AG04449 (cell line): Measurements from ENCODE around the gene LRRC8D.

Source experiments
- CTCF ChIA-PET: fragments of 350-600 bp; formaldehyde crosslinking; extraction: SDS; loops from one replicate; lab custom pipeline; 2021; ENCODE audit warnings: antibody characterized with exemption; lab: Yijun Ruan, JAX
- POLR2A ChIA-PET: fragments of 400-600, 350-600 bp; formaldehyde crosslinking; extraction: SDS; loops from one replicate; lab custom pipeline; 2020; ENCODE audit warnings: antibody characterized with exemption, inconsistent platforms; lab: Yijun Ruan, JAX
- DNase-seq: peaks from one replicate; pipeline ENCODE4 v3.0.0-alpha.2; 2010; ENCODE audit warnings: low read depth, low spot score
- H3K4me3 ChIP-seq: 2 replicates; pipeline ENCODE4 v1.5.1; 2011; ENCODE audit warnings: low read depth, mild to moderate bottlenecking, control low read depth, low read length
- TF ChIP-seq, protein P1 (sequence below): IDR thresholded peaks from one replicate; pipeline ENCODE4 v1.5.1; 2011; ENCODE audit warnings: mild to moderate bottlenecking, moderate library complexity, low read length, control low read depth, inconsistent platforms; ENCODE audit not compliant: insufficient read depth; ENCODE audit errors: missing control alignments

LRRC8D gene

DNA sequence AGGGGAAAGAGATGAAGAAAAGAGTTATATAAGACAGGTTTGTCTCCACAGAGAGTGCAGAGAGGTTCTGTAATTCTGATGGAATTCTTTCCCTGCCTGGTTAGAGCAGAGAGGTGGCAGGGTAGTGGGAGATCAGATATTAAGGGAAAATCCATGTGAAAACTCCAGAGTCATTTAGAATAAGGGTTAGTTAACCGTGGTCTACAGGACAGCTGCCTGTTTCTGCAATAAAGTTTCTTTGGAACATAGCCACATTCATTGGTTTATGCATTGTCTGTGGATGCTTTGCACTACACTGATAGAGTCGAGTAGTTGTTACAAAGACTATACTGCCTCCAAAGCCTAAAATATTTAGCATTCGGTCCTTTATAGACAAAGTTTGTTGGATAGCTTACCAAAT lies 55.6 kb downstream of the LRRC8D start:
- POLR2A ChIA-PET = no interaction called here
- DNase-seq = no peak
- H3K4me3 ChIP-seq = no peak overlapping the region
- TF ChIP-seq, protein P1, sequence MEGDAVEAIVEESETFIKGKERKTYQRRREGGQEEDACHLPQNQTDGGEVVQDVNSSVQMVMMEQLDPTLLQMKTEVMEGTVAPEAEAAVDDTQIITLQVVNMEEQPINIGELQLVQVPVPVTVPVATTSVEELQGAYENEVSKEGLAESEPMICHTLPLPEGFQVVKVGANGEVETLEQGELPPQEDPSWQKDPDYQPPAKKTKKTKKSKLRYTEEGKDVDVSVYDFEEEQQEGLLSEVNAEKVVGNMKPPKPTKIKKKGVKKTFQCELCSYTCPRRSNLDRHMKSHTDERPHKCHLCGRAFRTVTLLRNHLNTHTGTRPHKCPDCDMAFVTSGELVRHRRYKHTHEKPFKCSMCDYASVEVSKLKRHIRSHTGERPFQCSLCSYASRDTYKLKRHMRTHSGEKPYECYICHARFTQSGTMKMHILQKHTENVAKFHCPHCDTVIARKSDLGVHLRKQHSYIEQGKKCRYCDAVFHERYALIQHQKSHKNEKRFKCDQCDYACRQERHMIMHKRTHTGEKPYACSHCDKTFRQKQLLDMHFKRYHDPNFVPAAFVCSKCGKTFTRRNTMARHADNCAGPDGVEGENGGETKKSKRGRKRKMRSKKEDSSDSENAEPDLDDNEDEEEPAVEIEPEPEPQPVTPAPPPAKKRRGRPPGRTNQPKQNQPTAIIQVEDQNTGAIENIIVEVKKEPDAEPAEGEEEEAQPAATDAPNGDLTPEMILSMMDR = no peak
- CTCF ChIA-PET = interaction anchor here (1.2 to 1.7 kb wide), 2 partner anchors 12 to 33 kb away, joined by 3 to 5 read pairs; no protein-coding TSS in a partner anchor

DNA sequence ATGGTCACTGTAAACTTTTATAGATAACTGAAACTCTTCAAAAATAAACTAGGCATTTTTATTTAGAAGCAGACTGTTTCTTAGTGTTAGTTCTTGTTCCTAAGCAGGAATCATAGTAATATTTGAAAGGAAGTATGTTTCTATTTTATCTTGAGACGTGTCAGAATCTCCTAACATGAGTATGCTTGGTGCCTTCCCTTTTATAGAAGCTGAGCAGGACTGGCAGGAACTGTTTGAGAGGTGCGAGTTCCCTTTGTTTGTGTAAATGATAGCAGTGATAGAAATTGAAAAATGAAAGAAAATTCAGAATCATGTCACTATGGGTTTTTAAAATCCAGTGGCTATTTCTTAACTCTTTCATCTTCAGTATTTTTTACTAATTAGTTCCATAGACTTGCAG lies 56.9 kb downstream of the LRRC8D start:
- CTCF ChIA-PET = interaction anchor here (1.0 to 1.2 kb wide), 2 partner anchors 11 to 34 kb away, joined by 3 read pairs; no protein-coding TSS in a partner anchor
- POLR2A ChIA-PET = no interaction called here
- no peak overlapping the region for H3K4me3 ChIP-seq
- no peak for DNase-seq
- TF ChIP-seq, protein P1 = no peak

DNA sequence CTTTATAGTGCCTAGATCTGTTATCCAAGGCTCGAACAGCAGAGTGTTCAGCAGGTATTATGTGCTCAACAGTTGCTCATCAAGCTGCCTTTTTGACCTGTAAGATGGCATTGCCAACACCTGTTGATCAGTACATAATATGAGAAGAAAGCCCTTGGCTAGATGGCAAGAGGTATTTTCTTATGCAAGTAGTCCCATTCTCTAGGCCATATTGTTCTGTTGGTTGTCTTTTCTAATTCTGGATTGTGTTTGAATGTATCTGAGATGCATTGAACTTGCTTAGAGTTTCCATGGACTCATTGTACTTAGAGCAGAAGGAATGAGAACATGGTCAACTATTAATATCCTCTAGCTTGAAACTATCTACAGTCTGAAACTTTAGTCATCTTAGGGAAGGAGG lies 57.4 kb downstream of the LRRC8D start:
- POLR2A ChIA-PET = no interaction called here
- CTCF ChIA-PET = interaction anchor here (1.0 kb wide), 1 partner anchor 34 kb away, joined by 3 read pairs; no protein-coding TSS in a partner anchor

DNA sequence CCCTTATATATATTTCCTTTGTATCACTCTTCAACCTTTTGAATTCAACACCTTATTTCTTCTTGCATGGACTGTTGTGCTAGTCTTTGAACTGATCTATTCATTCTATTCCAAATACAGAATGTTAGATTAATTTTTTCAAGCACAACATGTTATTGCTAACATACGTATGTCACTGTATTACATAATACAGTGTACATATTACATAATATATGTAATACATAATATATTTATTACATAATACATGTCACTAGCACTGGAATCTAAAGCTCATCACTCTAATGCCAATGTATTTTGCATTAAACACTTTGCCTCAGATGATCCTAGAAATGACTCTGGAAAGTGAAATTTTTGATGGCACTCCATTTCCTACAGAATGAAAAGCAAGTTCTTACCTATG lies 59.8 kb downstream of the LRRC8D start:
- ChIA-PET CTCF (interaction anchor here (1.1 to 1.2 kb wide), 4 partner anchors 9 to 107 kb away, joined by 3 to 4 read pairs (median 3); no protein-coding TSS in a partner anchor), POLR2A (no interaction called here)
- no peak overlapping the region for H3K4me3 ChIP-seq
- DNase-seq = no peak
- TF ChIP-seq, protein P1 = no peak

More for the DNA sequence above, 57.4 kb downstream of the LRRC8D start:
- DNase-seq = no peak
- H3K4me3 ChIP-seq = no peak overlapping the region
- TF ChIP-seq, protein P1 = no peak

DNA sequence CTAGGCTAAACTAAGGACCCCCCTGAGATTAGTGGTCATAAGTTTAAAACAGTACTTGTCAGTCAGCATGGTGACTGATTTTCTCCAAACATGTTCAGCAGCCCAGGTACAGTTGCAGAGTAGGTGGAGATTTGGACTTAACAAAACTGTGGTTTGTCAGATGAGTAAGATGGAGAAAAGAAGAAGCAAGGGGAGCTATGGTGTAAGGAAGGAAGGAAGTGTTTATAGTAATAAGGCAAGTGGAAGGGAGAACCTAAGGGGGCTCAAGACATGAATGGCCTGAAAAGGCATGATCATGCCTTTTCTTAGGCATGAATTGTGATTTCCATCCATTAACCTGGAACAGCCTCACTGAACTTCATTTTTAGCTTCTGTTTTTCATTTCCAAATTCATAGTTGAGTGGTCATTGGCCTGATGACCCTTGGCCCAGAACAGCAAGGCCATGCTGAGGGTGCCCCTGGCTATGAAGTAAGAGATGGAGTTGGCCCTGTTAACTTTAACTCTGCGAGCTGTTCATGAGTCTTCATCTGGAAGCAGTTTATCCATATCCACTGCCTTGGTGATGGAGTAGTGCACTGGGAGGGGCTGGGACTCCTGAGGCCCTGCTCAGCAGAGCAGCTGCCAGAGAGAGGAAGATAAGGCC lies 60.7 kb downstream of the LRRC8D start:
- DNase-seq = no peak
- POLR2A ChIA-PET = no interaction called here
- no peak overlapping the region for H3K4me3 ChIP-seq
- CTCF ChIA-PET = interaction anchor here (1.1 to 1.2 kb wide), 4 partner anchors 10 to 106 kb away, joined by 3 to 4 read pairs (median 3); no protein-coding TSS in a partner anchor
- TF ChIP-seq, protein P1 = no peak

DNA sequence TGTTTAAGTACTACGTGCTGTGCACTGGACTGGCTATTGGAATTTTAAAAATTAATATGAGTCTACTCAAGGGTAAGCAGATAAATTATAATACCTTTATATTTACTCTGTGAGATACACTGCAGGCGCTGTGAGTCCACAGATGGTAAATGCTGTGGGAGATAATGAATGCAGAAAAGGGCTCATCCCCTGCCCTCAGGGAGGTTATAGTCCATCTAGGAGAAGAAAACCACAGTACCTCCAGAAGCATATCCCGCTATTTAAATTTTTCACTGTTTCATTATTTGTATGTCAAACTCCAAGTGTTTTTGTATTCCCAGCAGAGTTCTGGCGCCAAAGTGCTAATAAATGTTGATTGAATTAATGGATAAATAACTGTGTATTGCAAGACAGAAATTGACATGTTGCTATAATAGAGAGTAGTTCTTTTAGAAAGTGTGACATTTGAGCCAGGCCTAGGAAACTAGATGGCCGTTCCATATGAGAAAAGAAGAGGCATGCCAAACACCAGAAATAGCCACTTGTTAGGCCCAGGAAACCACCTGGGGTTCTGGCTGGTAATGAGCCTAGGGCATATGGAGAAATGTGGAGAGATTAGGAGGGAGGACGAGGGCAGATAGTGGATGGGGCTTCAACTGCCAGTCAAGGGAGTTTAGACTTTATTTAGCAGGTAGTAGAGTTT lies 61.7 kb downstream of the LRRC8D start:
- ChIA-PET CTCF (no interaction called here), POLR2A (no interaction called here)
- no peak for DNase-seq
- TF ChIP-seq, protein P1 = no peak
- H3K4me3 ChIP-seq = no peak overlapping the region
